GM18909 (cell line): ENCODE data around the gene ETF1.

Experiments used
- ATAC-seq: cut with Tn5 transposase; IDR thresholded peaks from one replicate; pipeline ENCODE4 v1.9.1; 2021; ENCODE audit warnings: mild to moderate bottlenecking; ENCODE audit not compliant: unreplicated experiment, poor library complexity

Gene ETF1

DNA sequence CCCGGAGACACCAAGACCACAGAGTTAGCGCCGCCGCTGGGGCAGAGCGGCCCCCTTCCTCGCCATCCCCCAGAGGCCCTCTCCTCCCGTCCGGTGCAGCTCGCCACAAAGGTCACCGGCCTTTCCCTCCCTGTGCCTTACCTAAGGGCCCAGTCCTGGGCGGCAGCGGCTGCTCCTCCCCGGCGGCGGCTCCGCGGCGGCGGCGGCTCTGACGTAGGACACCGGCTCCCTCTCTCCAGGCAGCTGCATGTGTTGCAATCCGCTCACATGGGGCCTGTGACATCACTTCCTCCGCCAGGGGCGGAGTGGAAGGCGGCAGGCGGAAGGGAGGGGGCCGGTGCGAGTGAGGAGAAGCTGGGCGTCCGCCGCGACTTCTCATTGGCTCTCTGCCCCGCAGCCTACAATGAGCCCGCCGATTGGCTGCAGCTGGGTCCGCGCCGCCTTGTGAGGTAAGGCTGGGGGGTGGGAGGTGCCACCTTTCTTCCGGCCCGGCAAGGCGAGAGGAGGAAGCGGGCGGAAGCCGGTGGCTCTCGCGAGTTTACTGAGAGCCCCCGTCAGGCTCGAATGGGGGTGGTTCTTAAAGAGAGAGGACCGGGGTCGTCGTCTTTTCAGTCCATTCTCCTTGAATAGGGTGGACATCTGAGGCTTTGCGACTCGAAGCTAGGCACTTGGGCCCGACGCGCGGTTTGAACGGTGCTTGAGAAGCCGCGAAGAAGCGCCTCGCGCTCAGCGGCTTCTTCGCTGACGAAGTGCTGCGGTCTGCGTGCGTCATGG, at the start of gene ETF1:
ETF1 (minus strand) TSS at position 281 of the 774 bp plus-strand sequence. CDS start 318 bp downstream, outside the sequence.
- ATAC-seq, result peak; percentile 94

DNA sequence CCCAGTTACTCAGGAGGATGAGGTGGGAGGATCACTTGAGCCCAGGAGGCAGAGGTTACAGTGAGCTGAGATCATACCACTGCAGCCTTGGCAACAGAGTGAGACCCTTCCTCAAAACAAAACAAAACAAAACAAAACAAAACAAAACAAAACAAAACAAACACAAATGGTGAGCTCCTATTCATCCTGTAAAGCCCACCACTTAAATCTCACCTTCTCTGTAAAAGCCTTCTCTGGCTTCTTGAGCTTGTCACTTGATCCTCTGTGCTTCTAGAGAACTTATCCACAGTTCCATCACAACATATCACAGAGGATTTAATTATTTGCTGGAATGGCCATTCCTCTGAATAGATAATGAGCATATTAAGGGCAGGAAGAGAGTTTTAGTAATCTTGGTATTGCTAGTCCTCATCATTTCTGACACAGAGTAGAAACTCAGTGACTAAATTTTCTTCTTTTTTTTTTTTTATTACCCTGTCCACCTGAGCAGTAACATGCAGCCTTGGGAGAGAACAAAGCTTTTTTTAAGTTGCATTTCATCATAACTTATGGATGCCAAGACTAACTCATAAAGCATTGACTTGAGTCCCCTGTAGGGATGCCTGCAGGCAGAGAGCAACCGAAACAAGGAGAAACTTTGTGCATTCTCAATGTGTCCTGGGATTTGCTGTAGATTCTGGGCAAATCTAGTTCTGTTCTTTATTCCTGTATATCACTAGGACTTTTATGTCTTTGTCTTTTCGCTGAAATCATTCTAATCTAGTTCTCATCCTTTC, 45.2 kb upstream of the ETF1 start:
- no peak for ATAC-seq

GRCh38 chr5:138585157-138585556, 42.1 kb upstream of the ETF1 start:
- no peak for ATAC-seq

DNA sequence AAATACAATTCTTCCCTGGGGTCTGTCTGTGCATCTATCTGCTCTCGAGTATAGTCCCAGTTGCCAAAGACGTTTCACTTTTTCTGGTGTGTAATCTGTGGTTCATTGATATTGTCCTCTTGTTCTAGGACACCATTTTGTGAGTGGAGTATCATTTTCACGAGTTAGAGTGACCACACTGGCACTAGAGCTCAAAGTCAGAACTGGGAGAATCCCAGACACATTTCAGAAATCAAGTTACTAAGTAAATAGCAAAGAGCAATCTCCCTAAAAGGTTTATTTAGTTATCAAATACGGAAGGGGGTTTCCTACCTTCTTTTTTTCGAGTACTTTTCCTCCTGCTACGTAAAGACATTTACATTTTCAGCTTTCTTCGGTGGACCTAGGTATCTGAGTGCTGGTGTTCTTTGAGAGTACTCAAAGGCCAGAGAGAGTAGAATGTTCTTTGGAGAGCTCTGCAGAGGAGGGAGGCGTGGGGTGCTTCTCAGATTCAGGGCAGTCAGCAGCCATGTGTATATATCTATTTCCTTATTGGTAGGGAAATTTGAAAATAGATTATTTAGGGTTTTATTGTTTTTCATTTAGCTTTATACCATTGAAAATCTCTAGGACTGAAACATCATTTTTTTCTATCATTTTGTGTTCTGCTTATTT, 41.1 kb upstream of the ETF1 start:
- ATAC-seq, result no peak

DNA sequence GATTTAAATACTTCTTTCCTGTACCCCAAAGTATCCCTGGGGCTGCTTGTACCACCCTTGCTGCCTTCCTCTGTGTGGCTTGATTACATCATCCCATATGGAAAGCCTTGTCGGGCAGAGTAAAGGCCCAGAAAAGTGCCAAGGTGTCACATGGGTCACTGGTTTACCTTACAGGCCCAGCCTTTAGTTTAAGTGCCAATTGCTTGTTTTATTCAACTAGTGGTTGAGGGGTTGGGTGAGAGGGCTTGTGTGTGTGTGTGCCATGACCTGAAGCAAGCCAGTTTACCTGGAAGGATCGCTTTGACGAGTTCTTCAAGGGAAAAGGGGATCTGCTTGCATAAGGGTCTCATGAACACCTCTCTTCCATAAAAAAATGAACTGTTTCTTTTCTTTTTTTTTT, 39.9 kb upstream of the ETF1 start:
- ATAC-seq, result no peak

DNA sequence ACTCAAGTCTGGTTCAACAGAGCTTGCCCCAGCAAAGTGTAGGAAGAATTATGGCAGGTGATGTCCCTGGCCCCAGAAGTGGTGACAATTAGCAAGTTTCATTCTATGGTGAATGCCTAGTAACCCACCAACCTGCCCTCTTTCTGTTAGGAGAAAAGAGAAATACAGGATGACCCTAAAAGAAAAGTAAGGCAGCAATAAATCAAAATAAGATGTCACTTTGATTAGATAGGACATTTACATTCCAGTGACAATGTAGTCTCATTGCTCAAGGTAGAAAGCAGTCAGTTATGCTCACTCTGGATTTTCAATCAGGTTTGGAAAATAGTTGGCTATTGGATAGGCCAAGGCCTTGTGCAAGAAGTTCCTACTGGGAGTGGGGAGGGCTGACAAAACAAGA, 37.7 kb upstream of the ETF1 start:
- ATAC-seq, result no peak

GRCh38 chr5:138580001-138580400, 37.0 kb upstream of the ETF1 start:
- no peak for ATAC-seq

DNA sequence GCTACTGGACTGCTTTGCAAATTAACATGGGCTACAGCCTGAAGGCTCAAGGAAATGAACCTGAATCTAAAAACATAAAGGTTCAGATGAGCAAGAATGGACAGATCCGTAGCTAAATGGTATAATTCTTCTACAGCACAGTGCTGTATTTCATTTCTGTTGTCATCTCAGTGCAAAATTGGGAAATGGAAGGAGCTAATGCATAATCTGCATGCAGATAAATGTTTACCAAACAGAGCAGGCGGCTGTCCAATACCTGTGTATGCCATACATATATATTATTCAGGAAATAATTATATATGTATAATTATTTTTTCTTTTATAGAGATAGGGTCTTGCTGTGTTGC, 36.5 kb upstream of the ETF1 start:
- ATAC-seq, result no peak

DNA sequence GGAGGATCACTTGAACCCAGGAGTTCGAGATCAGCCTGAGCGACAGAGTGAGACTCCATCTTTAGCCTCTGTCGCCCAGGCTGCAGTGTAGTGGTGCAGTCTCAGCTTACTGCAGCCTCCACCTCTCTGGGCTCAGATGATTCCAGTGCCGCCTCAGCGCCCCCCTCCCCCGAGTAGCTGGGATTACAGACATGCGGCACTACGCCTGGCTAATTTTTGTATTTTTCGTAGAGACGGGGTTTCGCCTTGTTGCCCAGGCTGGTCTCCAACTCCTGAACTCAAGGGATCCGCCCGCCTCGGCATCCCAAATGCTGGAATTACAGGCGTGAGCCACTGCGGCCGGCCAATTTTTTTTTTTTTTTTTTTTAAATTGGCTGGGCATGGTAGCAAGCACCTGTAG, 34.4 kb upstream of the ETF1 start:
- no peak for ATAC-seq

DNA sequence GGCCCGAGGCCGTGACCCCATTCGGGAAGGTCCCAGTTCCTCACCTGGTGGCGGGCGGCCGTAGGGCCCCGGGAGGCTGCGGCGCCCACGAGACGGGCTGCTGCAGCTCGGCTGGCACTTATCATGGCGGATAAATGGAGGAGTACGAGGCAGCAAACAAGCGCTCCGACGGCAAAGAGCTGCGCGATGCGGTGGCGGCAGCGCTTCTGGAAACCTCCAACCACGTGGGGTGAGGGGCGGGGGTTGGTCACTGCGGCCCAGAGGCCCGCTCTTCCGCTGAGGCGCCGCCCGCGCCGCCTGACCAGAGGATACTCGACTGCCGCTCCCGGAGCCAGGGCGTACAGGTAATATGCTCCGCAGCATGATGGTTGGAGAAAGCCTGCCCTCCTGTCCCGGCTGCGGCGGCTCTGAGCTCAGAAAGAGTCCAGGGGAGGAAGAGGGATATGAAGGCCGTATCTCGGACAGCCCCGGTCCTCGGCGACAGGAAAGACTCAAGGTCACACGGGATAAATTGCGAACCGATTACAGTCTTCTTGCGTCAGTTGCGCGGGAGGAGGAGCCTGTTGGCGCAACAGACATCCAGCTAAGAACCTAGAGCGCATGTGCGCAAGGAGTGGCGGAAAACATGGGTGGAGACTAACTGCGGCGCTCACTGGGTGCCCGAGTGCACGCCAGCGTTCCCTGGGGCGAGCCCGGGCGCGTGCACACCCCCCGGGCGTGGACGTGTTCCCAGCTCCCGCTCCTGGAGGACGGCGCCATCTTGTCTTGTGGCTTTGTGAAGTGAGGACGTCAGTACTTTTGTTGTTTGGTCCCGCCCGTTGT, 32.4 kb upstream of the ETF1 start, which contains the start of gene HSPA9:
HSPA9 (minus strand) TSS at position 208 of the 822 bp plus-strand sequence; CDS start at position 125, 83 bp downstream.
- ATAC-seq, result peak; percentile 87

GRCh38 chr5:138574744-138575193, 31.7 kb upstream of the ETF1 start:
- no peak for ATAC-seq

DNA sequence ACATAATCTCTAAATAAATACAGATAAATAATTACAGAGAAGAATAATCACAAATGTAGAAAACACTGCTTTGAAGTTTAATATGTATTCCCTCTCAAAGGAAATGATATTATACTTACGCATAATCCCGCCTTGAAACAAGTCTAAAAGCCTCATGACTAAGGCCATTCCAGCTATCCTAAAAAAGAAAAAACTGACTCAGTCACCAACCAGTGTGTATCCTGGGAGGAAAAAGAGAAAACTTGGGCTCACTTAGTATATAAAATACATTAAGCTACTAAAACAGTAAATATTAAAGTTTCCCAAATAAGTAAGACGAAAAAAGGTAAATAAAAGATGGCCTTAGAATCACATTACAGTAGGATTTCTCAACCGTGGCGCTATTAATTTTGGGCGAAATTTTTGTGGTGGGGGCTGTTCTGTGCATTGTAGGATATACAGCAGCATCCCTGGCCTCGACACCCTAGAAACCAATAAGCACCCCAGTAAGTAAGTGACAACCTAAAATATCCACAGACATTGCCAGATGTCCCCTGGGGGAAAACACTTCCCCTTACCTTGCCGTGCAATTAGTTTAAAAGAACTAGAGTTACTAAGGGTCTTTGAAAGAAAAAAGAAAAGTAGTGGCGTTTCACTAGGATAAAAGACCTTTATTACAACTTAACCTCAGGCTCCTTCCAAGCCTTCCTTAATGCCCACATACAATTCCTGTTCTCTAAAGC, 31.1 kb upstream of the ETF1 start:
- no peak for ATAC-seq

- no peak for ATAC-seq
These were observed 30.2 kb upstream of the ETF1 start for GRCh38 chr5:138573223-138573622.

- no peak for ATAC-seq
These were observed 27.8 kb upstream of the ETF1 start for GRCh38 chr5:138570871-138571270.

DNA sequence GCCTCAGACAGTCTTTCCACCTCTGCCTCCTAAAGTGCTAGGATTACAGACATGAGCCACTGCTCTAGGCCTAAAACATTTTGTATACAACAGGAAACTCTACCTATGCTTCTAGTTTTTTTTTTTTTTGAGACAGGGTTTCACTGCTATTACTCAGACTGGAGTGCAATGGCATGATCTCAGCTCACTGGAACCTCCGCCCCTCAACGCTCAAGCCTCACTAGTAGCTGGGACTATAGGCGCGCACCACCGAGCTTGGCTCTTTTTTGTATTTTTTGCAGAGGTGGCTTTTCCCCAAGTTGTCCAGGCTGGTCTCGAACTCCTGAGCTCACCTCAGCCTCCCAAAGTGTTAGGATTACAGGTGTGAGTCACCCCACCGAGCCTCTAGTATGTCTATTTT, 26.7 kb upstream of the ETF1 start:
- no peak for ATAC-seq

- no peak for ATAC-seq
These were observed 25.2 kb upstream of the ETF1 start for GRCh38 chr5:138568061-138568824.

DNA sequence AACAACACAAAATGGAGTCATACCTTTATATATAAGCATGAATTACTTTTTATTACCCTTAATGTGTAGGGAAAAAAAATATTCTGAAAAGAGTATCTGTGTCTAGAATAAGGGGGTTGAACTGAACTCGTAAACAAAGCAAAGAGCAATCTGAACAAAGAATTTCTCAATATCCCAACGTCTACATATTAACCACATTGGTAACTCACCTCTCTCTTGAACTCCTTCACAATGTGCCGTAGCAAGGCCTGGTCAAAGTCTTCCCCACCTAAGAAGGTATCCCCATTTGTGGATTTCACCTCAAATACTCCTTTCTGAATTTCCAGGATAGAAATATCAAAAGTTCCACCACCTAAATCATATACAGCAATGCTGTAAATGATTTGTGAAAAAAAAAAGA, 23.8 kb upstream of the ETF1 start:
- no peak for ATAC-seq

DNA sequence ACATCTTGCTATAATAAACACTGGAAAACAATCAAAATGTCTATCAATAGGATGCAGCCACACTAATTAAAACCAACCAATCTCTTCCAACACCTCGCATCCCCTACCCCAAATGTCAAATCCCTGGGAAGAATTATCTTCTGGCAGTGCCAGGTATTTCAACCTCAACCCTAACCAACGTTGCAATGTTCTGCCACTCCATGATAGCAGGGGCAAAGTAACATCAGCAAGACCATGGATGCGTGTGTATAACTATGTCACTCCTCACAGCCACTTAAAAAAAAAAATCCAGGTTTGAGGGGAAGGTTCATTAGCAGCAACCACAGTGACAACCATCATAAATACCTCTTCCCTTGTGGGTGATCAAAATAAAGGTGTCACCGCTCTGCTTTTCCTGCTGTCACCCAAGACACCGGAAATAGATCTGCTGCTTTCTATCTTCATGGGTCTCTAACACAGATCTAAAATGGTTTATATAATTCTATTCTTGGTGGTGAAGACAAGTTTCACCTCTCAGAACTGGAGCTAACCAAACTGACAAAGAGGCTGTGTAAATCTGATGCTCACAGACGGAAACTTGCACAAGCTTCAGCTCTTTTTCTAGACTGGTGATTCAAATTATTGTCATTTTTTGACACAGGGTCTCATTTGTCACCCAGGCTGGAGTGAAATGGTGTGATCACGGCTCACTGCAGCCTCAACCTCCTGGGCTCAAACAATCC, 22.2 kb upstream of the ETF1 start:
- no peak for ATAC-seq
